GM21576 (cell line): ENCODE data around the gene KRTAP29-1.

Experiments
- ATAC-seq: cut with Tn5 transposase; IDR thresholded peaks from one replicate; pipeline ENCODE4 v1.9.1; 2021; ENCODE audit warnings: mild to moderate bottlenecking, moderate library complexity; ENCODE audit not compliant: unreplicated experiment

KRTAP29-1 gene

DNA sequence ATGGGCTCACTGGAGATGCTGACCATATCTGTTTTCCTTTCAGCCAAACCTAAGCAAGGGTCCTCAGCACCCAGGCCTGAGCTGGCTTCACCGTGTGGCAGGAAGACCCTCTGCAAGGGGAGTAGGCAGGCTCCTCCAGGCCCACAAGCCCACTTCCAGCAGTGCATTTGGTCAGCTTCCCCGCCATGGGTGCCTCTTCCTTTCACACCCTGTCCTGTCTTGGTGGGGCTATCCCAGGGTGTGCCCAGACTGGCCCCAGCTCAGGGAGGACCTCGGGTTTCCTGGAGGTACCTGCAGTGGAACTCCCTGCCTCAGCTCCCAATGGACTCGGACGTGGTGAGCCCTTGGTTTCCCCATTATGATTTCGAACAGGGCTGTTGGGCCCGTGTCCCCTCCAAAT, 25.6 kb upstream of the KRTAP29-1 start:
- ATAC-seq = no peak

DNA sequence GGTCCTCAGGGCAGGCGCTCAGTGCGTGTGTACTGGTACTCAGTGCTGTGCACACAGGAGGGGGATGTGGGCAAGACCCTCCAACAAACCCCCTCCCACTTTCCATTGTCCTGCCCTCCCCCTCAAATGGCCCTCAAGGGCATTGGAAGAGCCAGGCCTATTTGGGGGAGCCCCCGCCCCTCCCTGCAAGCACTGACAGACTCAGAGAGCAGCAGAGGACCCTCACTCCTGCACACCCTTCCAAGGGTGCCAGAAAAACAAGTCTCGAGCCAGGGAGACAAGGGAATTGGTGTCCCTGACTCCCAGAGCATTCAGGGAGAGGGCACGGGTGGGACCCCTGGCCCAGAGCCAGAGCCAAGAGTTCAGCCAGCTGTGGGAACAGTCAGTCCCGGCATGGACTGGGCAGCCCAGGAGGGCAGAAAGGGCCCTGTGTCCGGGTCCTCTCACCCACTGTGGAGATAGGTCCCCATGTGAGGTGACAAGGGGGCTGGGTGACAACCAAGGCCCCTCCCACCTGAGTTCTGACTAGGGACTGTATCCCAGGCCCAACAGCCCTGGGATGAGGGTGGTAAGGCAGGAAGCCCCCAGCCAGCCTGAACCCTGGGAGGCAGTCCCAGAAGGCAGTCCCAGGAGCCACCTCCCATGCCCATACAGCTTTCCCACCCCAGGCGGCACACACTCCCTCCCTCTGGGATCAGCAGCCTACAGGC, 24.9 kb upstream of the KRTAP29-1 start:
- no peak for ATAC-seq

DNA sequence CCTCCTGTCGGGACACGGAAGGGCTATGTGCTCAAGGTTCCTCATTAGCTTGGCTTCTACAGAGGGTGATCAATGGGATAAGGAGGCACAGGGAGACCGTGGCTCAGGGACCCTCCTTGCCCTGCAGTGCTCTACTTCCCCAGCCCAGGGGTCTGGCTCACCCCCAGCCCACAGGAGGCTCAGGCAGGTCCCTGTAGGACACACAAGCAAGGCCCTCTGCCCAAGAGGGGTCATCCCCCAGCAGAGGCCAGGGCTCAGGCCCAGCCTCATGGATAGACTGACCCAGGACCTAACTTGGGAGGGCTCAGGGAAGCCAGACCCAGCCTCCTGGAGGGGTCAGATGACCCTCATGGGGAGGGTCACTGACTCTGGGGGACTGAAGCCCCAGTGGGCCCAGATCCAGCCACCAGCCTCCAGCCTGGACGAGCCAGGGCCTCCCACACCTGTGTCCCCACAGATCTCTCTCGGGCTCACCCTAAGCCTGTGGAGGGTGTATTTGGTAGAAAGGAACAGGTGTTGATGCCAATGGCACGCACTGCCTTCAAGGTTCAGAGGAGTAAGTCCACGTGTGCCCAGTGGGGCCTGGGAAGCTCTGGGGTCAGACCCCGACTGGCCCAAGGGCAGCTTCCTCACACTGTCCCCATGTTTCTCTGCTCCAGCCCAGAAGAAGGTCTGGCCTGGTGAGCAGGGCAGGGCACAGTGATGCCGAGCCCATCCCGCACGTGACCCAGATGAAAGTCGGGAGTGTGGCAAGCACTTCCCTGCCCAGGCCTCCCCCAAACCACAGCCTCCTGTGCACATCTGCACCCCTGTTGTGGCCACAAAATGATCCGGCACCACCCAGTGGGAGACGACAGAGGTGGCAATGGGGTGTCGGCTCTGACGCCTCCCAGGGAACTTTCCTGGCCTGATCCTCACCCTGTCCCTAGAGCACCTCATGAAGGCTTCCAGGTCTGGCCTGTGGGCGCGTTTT, 23.8 kb upstream of the KRTAP29-1 start:
- no peak for ATAC-seq

DNA sequence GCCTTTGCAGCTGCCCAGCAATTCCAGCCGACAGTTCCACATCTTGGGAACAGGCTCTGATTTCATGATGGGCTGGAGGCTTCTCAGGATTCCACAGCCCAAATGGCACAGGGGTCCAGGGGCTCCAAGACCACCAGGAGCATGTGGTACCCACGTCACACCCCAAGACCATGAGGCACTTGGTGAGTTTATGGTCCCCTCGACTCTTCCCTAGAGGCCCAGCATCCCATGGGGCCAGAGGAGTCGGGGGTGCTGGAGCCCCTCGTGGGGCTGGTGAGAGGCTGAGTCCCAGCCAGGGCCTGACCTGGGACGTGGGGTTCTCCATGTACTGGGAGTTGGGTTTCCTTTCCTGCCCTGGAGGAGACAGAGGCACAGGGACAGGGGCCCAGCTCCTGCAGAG, 23.0 kb upstream of the KRTAP29-1 start:
- no peak for ATAC-seq

DNA sequence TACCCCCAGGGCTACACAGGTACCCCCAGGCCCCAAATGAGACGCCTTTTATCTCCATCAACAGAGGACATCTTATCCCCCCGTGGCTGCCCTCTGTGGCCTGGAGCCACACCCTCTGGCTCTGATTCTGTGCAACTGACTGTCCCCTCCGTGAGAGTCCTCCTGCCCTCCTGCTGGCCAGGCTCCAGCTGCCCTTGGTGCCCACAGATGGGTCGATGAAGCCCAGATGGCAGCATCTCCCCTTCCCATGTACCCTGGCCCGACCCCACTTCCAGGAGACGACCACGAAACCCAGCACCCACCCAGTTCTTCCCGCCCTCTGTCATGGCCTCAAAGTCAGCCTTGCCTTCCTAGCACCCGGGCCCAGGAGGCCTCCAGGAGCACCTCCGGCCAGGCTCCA, 22.5 kb upstream of the KRTAP29-1 start:
- no peak for ATAC-seq

DNA sequence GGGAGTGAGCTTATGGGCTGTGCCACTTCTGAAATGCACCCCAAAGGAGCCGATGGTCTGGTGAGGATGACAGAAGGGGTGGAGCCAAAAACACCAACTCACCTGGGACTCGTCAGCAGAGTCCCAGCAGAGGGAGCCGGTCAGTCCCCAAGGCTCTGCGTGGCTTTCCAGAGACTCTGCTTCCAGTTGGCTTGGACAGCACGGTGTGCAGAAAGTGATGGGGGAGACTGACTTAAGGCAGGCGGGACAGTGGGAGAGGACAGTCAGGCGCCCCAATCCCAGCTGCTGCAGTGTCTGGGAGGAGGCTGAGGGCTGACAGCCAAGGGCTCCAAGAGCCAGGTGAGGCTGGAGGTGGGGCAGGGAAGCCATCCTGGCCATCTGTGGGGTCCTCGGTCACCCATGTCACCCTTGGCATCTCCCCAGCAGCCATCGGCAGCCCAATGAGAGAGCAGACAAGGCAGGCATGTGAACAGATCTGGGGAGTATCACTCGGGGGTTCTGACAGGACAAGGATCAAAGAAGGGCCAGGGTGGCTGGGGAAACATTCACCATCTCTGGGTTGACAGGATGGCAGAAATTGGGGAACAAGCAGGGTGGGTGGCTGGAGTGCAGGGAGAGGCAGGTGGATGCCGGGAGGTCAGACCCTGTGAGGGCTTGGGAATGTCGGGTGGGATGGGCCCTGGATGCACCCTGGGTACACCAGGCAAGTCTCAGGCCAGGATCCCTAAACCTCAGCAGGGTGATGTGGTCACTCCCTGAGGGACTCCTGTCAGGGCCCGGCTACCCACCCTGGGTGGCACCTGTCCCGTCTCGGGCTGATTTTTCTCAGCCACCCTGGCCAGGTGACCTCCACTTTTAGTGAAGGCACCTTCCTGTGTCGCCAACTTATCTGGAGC, 21.8 kb upstream of the KRTAP29-1 start:
- no peak for ATAC-seq

DNA sequence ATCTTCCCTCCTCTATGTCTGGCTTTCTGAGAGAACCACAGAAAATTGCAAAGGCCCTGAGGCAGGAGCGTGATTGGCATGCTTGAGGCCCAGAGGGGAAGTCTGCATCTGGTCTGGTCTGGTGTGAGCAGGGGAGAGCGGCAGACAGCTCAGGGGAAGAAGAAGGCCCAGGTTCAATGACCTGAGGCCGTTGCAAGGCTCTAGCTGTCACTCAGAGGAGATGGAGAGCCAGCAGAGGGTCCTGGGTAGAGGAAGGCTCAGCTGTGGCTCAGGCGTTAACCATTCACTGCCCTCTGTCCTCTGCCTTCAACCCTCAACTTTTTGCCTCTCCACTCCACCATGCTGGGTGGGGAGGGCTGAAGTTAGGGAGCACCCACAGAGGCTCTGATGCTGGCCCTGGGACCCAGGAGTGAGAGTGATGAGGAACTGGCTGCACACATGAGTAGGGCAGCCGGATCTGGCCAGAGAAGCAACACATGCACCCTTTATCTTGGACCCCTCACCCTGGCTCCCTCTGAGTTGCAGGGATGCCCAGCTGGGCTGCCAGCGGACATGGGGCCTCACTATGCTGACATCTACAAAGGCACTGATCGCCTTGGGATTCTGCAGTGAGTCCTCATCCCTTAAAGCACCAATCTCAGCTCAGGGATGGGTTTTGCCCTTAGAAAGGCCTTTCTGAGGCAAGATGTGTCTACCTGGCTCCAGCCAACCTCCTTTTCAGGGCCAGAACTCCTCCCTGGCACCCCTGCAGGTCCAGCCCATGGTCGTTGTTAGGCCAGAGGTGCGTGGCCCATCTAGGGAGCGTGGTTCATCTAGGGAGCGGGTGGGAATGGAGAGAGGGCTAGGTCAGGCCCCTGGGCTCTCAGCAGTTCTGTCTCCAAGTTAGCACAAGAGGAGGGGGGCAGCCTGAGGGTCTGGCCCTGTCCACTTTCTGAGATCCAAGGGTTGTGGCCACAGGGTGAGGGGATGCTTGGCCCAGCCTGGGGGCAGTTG, 20.5 kb upstream of the KRTAP29-1 start:
- no peak for ATAC-seq

DNA sequence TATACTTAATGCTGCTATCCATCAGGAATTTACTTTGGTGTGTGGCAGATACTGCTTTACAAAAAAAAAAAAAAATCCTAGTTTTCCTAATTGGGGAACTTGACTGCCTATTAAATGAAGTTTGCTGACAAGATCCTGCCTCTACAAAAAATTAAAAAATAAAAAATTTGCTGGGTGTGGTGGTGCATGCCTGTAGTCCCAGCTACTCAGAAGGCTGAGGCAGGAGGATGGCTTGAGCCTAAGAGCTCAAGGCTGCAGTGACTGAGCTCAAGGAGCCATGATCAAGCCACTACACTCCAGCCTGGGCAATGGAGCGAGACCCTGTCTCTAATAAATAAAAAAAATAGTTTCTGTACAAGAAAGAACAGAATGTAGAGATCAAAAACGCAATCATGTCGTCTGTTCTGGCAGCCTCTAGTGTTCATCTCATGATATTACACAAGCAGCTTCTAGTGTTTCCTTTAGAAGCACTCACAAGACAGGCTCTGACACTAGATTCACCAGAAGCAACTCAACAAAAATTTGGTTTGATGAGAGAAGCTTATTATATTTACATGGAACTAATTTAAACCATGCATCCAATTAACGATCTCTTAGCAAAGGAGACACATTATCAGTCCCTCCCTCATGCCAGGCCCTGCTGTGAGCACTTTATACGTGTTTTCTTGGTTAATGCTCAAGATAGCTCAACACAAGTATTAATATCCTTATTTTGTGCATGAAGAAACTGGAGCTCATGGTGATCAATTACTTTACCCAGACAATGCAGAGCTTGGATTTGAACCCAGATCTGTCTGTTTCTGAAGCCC, 19.6 kb upstream of the KRTAP29-1 start:
- ATAC-seq = no peak

DNA sequence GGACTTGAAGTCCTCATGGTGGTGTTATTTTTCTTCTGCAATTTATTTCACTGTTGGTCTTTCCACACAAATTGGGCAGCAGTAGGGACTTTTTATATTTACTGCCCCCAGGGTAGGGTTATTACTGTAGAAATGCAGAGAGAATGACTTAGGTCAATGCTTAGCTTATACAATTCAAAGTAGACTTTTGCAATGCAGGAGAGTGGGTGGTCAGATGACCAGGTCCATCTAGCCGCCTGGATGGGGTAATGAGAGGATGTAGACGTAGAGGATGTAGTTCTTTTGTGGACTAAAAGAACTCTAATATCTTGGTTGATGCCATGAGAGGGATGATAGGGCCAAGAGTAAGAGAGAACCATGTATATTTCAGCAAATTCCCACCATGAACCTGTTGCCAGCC, 15.6 kb upstream of the KRTAP29-1 start:
- no peak for ATAC-seq

DNA sequence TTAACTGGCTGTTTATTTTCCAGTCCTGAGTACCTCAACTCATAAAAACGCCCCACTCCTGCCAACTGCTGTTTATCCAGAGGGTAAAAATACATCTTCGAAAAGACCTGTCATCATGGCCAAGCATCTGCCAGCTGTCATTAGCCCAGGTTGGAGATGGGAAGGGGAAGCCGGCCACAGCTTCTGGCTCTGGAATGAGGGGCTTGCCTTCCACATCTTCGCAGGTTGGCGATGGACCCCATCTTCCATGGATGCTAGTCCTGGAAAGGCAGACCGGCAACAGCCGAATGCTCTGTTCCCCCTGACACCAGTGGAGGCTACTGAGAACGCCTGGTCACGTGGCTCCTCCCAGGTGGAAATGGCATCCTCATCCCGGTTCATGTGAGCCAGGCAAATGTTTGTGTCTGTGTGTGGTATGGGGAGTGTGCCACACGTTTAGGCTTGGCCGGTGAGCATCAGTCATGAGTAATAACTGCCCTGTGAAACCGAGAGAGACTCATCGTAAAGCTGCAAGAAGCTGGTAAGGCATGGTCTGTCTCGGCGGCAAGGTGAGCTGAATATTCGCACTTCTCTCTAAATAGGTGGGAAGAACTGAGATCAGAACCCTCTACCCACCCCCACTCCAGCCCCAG, 13.3 kb upstream of the KRTAP29-1 start:
- ATAC-seq = no peak

DNA sequence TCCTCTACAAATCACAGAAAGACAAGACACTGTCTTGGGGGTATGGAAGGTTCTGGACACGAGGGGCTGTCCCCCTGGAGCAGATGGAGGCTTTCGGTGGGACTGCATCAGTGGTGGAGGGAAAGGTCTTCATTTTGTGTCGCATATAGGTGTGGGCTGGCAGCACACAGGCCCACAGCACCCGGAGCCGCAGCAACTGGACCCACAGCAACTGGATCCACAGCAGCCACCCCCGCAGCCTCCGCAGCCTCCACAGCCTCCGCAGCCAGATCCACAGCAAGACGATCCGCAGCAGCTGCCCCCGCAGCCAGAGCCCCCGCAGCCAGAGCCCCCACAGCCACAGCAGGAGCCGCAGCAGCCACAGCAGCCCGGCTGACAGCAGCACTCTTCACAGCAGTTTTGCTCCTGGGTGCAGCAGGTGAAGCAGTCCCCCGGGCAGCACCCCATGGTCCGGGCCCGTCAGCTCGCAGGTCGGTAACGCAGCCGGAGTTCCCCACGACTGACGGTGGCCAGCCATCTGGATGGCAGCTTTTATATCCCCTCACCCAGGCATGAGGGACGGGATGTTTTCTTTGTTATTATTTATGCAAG, 12.6 kb upstream of the KRTAP29-1 start, which contains the start of gene KRTAP17-1:
KRTAP17-1 (minus strand) TSS at position 507 of the 591 bp plus-strand sequence; CDS start at position 447, 60 bp downstream.
- no peak for ATAC-seq

DNA sequence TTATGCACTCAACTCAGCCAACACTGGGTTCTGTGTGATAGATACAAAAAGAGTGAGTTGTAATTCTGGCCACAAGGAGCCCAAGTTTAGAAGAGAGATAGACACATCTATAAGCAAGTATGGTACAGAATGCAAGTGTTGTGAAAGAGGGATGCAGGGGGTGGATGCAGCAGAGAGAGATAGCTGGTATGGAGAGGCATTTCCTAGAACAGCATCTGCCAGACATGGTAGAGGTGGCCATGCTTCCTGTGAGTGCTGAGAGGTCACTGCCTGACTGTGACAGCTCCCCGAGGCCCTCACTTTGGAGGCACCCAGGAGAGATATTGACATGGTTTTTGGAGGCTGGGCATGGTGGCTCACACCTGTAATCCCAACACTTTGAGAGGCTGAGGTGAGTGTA, 8.5 kb upstream of the KRTAP29-1 start:
- no peak for ATAC-seq

DNA sequence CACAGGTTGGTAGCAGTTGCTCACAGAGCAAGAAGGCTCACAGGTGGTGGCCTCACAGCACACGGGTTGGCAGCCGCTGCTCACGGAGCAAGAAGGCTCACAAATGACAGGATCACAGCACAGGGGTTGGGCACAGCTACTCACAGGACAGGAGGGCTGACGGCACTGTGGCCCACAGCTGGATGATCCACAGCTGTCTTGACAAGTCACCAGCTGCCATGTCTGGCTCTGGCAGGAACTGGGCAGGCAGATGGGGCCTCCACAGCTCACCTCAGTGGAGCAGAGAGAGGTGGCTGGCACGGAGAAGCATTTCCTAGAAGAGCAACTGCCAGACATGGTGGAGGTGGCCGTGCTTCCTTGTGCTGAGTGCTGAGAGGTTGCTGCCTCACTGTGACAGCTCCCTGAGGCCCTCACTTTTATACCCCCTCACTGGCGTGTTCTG, 6.3 kb upstream of the KRTAP29-1 start, which contains the start of gene KRTAP16-1:
KRTAP16-1 (minus strand) TSS at position 392 of the 442 bp plus-strand sequence; CDS start at position 336, 56 bp downstream.
- ATAC-seq = no peak

DNA sequence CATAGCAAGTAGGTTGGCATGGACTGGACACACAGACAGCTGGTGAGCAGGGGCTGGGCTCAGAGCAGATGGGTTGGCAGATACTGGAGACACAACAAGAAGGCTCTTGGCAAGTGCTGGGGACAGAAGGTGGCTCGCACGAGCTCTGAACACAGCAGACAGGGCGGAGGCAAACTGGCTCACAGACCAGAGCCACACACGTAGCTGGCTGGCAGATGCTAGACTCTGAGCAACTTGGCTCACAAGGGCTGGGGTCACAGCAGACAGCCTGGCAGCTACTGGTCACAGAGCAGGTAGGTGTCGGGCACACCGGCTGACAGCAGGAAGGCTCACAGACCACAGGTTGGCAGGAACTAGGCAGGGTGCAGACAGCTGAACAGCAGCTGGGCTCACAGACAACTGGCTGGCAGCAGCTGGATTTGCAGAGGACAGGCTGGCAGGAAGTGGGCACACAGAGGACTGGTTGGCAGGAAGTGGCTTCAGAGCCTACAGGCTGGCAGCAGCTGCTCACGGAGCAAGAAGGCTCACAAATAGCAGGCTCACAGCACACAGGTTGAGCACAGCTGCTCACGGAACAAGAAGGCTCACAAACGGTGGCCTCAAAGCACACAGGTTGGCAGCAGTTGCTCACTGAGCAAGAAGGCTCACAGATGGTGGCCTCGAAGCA, 5.7 kb upstream of the KRTAP29-1 start:
- no peak for ATAC-seq

DNA sequence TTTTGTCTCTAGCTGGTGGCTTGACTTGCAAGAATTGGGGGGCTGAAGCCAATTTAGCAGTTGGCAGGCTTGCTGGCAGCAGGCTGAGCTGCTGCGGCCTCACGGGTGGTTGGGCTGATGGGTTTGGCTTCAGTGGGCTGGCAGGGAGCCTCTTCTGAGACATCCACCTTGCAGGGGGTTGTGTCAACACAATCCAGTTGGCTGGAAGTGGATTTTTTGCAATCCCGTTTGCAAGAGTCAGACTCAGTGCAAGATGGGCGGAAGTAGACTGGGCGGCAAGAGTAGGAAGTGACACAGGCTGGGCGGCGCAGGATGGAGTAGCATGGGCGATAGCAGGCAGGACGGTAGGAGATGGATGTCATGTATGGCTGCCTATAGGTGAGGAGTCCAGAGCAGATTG, 5.0 kb upstream of the KRTAP29-1 start:
- no peak for ATAC-seq

DNA sequence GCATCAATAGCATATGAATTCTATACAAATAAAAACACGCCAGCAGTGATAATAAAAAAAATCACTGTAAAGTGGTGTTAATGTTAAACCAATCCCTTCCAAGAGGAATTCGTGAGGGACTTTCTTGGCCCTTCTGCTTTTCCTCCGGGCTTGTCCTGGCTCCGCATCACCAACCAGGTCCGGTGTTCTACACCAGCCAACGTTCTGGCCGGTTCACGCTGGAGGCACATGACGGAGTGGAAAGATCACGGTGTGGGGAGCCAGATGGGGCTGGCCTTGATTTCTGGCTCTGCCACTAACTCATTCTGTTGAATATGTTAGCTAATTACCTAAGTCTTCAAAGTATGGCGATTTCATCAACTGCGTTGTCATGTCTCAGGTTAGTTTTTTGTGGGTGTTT, 1.4 kb upstream of the KRTAP29-1 start:
- no peak for ATAC-seq

DNA sequence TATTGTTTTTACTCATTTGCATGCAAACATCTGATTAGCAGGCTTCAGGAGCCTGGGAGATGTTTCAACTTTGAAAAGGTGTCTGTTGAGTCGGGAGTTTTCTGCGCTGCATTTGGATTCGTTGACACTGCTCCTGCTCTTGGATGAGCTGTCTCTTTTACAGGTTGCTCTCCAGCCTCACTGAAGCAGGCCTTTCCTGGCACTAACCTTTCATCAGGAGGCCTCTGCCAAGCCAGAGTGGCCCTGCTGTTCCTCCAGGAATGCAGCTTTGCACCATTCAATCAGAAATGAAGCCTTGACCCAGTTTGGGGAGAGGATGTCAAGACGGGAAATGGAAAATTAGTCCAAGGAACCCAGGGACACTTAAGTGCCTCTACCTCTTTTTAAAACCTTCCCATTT, 330 bp upstream of the KRTAP29-1 start:
- ATAC-seq = no peak
